GM19328 (cell line): ENCODE data around the gene THOC1.

Experiments
- ATAC-seq: cut with Tn5 transposase; IDR thresholded peaks from one replicate; pipeline ENCODE4 v1.9.1; 2021; ENCODE audit warnings: mild to moderate bottlenecking, moderate library complexity; ENCODE audit not compliant: unreplicated experiment

The THOC1 gene

GRCh38 chr18:220708-221107, 47.1 kb downstream of the THOC1 start:
- no peak for ATAC-seq

GRCh38 chr18:217532-218336, 50.1 kb downstream of the THOC1 start:
- ATAC-seq: no peak

GRCh38 chr18:215448-216010, 52.3 kb downstream of the THOC1 start:
- ATAC-seq: no peak

GRCh38 chr18:213966-214365, 53.9 kb downstream of the THOC1 start:
- no peak for ATAC-seq

- no peak for ATAC-seq
Observed at GRCh38 chr18:213505-213904, 54.3 kb downstream of the THOC1 start.

DNA sequence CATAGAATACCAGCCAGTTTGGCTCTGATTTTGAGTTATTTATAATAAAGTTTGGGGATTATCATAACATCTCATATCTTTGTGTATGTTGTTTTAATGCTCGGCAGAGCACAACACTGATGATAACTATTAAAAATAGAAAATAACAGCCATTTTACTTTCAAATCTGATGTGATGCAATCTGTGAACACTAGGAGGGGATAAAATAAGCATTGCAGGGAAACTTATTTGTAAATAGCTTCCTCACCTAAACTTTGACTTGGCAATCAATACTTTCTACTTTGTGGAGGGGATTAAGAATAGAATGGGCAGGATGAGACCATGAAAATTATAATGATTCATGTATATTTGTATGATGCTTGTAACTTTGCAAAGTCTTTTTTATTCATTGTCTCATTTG, 55.1 kb downstream of the THOC1 start:
- ATAC-seq: no peak

- ATAC-seq: no peak
Observed at GRCh38 chr18:211582-211981, 56.3 kb downstream of the THOC1 start.

DNA sequence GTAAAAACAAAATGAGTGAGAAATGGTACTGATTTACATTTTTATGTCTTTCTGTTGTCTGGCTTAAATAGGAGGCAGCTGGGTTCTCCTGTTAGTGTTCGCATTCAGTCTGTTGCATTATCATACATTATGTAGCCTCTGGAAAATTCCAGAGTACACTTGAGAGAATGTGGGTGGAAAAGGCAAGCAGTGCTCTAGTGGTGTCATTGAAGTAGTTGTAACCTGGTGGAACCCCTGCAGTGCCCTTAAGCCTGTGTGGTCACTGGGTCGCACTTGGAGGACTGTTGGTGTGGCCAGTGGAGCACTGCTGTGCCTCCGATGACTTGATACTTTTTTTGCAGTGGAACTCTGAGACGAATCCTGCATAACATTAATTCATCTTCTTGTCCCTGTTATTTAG, 57.1 kb downstream of the THOC1 start:
- ATAC-seq: no peak

GRCh38 chr18:210075-210474, 57.8 kb downstream of the THOC1 start:
- ATAC-seq: no peak

- ATAC-seq: no peak
Observed at GRCh38 chr18:199768-200167, 68.1 kb downstream of the THOC1 start.

- ATAC-seq: no peak
Observed at GRCh38 chr18:199214-199613, 68.6 kb downstream of the THOC1 start.

- no peak for ATAC-seq
Observed at GRCh38 chr18:195651-196050, 72.2 kb downstream of the THOC1 start.

GRCh38 chr18:192801-193200, 75.0 kb downstream of the THOC1 start:
- no peak for ATAC-seq

- ATAC-seq: no peak
Observed at GRCh38 chr18:191725-192124, 76.1 kb downstream of the THOC1 start.

DNA sequence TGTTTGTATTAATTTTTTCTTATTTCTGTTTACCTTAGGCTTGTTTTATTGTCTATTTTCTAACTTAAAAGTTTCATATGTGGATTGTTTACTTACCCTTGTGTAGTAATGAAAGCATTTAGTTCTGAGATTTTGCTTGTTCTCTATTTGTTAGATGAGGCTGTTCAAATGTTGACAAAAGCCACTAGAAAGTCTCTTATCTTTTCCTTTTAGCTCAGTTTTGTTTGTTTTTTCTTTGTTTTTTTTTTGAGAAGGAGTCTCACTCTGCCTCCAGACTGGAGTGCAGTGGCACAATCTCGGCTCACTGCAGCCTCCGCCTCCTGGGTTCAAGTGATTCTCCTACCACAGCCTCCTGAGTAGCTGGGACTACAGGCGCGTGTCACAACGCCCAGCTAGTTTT, 78.6 kb downstream of the THOC1 start:
- no peak for ATAC-seq

GRCh38 chr18:183769-184168, 84.1 kb downstream of the THOC1 start:
- ATAC-seq: no peak

DNA sequence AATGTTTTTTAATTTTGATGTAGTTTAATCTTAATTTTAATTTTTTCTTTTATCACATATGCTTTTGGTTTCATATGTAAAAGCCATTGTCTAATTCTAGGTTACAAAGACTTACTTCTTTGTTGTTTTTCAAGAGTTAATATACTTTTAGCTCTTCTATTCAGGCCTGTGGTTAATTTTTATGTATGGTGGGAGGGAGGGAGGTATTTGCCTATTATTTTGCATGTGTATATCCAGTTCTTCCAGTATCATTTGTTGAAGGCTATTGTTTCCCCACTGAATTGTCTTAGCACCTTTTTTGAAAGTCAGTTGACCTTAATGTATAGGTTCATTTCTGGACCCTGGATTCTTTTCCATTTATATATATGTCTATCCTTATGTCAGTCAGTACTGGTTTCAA, 86.1 kb downstream of the THOC1 start:
- no peak for ATAC-seq

GRCh38 chr18:179499-179898, 88.3 kb downstream of the THOC1 start:
- ATAC-seq: no peak

DNA sequence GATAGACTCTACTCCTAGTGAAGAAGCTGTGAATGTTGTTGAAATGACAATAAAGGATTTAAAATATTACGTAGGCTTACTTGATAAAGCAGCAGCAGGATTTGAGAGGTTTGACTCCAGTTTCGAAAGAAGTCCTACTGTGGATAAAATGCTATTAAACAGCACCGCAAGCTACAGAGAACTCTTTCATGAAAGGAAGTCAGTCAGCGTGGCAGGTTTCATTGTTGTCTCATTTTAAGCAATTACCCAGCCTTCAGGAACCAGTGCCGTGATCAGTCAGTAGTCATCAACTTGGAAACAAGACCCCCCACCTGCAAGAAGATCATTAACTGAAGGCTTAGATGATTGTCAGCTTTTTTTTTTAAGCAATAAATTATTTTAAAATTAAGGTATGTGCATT, 95.5 kb downstream of the THOC1 start:
- ATAC-seq: no peak
